Parathyroid adenoma (tissue), 2 donors: ENCODE measurements around the gene PREP.

Experiments used
- H2AFZ ChIP-seq: fragments of 300-600 bp; sonication (generic); one replicate; pipeline ENCODE4 v1.7.0; 2017; ENCODE audit warnings: antibody characterized with exemption, mild to moderate bottlenecking
- H3K27ac ChIP-seq: fragments of 300-600 bp; sonication (generic); one replicate; pipeline ENCODE4 v1.7.0; 2017
- H3K27me3 ChIP-seq: fragments of 300-600 bp; sonication (generic); one replicate; pipeline ENCODE4 v1.7.0; 2017; ENCODE audit warnings: low read length; ENCODE audit not compliant: control insufficient read depth, insufficient read depth
- H3K36me3 ChIP-seq: fragments of 300-600 bp; sonication (generic); one replicate; pipeline ENCODE4 v1.7.0; 2017; ENCODE audit warnings: low read length; ENCODE audit not compliant: control insufficient read depth, insufficient read depth
- H3K4me1 ChIP-seq: fragments of 300-600 bp; sonication (generic); one replicate; pipeline ENCODE4 v1.7.0; 2017; ENCODE audit warnings: control low read depth
- H3K4me2 ChIP-seq: fragments of 300-600 bp; sonication (generic); one replicate; pipeline ENCODE4 v1.7.0; 2017; ENCODE audit warnings: low read length
- H3K4me3 ChIP-seq: fragments of 300-600 bp; sonication (generic); one replicate; pipeline ENCODE4 v1.7.0; 2017; ENCODE audit warnings: low read depth, low read length
- H3K79me2 ChIP-seq: fragments of 300-600 bp; sonication (generic); one replicate; pipeline ENCODE4 v1.7.0; 2017; ENCODE audit warnings: control low read depth
- H3K9ac ChIP-seq: fragments of 300-600 bp; sonication (generic); one replicate; pipeline ENCODE4 v1.7.0; 2017; ENCODE audit warnings: mild to moderate bottlenecking
- H3K9me3 ChIP-seq: fragments of 300-600 bp; sonication (generic); one replicate; pipeline ENCODE4 v1.7.0; 2017; ENCODE audit warnings: low read length; ENCODE audit not compliant: control insufficient read depth
- TF ChIP-seq, protein P1 (sequence below): fragments of 300-600 bp; sonication (generic); IDR thresholded peaks from one replicate; pipeline ENCODE4 v1.7.0; 2017; ENCODE audit warnings: antibody characterized with exemption, mild to moderate bottlenecking
- donor health status: primary hyperparathyroidism.

Gene PREP

DNA sequence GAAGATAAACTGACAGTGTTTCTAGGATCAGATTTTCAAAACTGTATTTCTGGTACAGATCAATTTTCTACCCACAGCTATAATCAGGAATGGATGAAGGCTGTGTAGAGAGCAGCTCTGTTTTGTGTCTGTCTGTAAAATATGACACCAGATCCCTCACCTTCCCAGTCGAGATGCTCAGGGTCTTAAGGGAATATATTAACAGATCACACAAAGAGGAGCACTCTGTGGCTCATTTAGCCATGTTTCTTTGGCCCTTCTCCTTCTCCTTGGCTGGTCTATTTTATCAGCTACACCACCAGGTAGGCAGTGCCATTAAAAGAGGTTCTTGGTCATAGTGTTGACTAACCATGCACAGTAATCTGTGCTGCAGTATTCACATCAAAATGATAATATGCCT is 82.6 kb downstream of the PREP start:
- no peaks in the 10 kb centered on the region for H3K9me3 ChIP-seq
- no peaks in the 10 kb centered on the region for H3K36me3 ChIP-seq
- no peaks in the 10 kb centered on the region for H3K4me1 ChIP-seq
- TF ChIP-seq, protein P1, sequence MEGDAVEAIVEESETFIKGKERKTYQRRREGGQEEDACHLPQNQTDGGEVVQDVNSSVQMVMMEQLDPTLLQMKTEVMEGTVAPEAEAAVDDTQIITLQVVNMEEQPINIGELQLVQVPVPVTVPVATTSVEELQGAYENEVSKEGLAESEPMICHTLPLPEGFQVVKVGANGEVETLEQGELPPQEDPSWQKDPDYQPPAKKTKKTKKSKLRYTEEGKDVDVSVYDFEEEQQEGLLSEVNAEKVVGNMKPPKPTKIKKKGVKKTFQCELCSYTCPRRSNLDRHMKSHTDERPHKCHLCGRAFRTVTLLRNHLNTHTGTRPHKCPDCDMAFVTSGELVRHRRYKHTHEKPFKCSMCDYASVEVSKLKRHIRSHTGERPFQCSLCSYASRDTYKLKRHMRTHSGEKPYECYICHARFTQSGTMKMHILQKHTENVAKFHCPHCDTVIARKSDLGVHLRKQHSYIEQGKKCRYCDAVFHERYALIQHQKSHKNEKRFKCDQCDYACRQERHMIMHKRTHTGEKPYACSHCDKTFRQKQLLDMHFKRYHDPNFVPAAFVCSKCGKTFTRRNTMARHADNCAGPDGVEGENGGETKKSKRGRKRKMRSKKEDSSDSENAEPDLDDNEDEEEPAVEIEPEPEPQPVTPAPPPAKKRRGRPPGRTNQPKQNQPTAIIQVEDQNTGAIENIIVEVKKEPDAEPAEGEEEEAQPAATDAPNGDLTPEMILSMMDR: no peak
- no peaks in the 10 kb centered on the region for H3K79me2 ChIP-seq
- H3K27ac ChIP-seq: no peak overlapping the region
- no peaks in the 10 kb centered on the region for H3K27me3 ChIP-seq
- no peak overlapping the region for H2AFZ ChIP-seq
- no peak overlapping the region for H3K4me3 ChIP-seq
- no peak overlapping the region for H3K4me2 ChIP-seq
- H3K9ac ChIP-seq: no peak overlapping the region

DNA sequence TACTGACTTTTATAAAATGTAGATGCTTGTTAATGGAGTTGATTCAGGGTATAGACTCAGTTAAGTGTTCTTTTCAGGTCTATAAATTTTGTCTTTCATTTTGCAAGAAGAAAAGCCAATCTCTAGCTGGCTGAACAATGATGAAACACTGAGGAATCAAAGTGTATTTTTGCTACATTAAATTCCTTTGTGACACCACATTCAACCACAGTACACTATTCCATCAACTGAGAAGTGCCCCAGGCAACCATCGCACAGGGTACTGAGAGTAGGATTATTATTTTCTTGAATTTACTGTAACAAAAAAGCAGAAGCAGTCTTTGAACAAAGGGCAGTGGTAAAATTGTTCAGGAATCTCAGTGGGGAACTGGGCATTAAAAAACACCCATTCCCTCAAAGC is 83.6 kb downstream of the PREP start:
- no peaks in the 10 kb centered on the region for H3K79me2 ChIP-seq
- no peaks in the 10 kb centered on the region for H3K4me1 ChIP-seq
- H3K27me3 ChIP-seq: no peaks in the 10 kb centered on the region
- no peak overlapping the region for H3K4me3 ChIP-seq
- no peaks in the 10 kb centered on the region for H3K9me3 ChIP-seq
- no peak overlapping the region for H2AFZ ChIP-seq
- H3K9ac ChIP-seq: no peak overlapping the region
- H3K4me2 ChIP-seq: no peak overlapping the region
- no peaks in the 10 kb centered on the region for H3K36me3 ChIP-seq
- H3K27ac ChIP-seq: no peak overlapping the region
- TF ChIP-seq, protein P1: no peak

- no peak overlapping the region for H2AFZ ChIP-seq
- H3K36me3 ChIP-seq: no peaks in the 10 kb centered on the region
- no peak overlapping the region for H3K4me2 ChIP-seq
- H3K4me1 ChIP-seq: no peaks in the 10 kb centered on the region
- no peak overlapping the region for H3K27ac ChIP-seq
- H3K79me2 ChIP-seq: no peaks in the 10 kb centered on the region
- H3K27me3 ChIP-seq: no peaks in the 10 kb centered on the region
- H3K4me3 ChIP-seq: no peak overlapping the region
- TF ChIP-seq, protein P1: no peak
- H3K9ac ChIP-seq: no peak overlapping the region
- H3K9me3 ChIP-seq: no peaks in the 10 kb centered on the region
Observed at GRCh38 chr6:105318660-105319059, 84.2 kb downstream of the PREP start.

GRCh38 chr6:105317607-105318533 is 85.0 kb downstream of the PREP start:
- no peaks in the 10 kb centered on the region for H3K9me3 ChIP-seq
- H3K4me2 ChIP-seq: no peak overlapping the region
- H3K36me3 ChIP-seq: no peaks in the 10 kb centered on the region
- H3K27me3 ChIP-seq: no peaks in the 10 kb centered on the region
- H3K79me2 ChIP-seq: no peaks in the 10 kb centered on the region
- H3K4me3 ChIP-seq: no peak overlapping the region
- H3K4me1 ChIP-seq: no peaks in the 10 kb centered on the region
- no peak overlapping the region for H3K9ac ChIP-seq
- H3K27ac ChIP-seq: no peak overlapping the region
- TF ChIP-seq, protein P1: peak; percentile 67
- no peak overlapping the region for H2AFZ ChIP-seq

- Histone ChIP-seq H3K4me2 (no peak overlapping the region), H3K4me3 (no peak overlapping the region), H3K4me1 (peaks cover 7% of the 10 kb centered on the region), H3K79me2 (no peaks in the 10 kb centered on the region), H2AFZ (no peak overlapping the region), H3K9ac (no peak overlapping the region), H3K27ac (no peak overlapping the region), H3K36me3 (no peaks in the 10 kb centered on the region), H3K9me3 (no peaks in the 10 kb centered on the region), H3K27me3 (no peaks in the 10 kb centered on the region)
- TF ChIP-seq, protein P1: no peak
Observed at GRCh38 chr6:105313211-105313610, 89.7 kb downstream of the PREP start.
